Activated naive CD4-positive, alpha-beta T cell treated with anti-CD3 and anti-CD28 coated beads, Interleukin-2, amount 10 ng/mL, durations not matched to agents 7 days and 5 days (primary cell): ENCODE results near the gene SMPD4.
"Not testable (repeated sequence)": the region's sequence is repeated elsewhere in the genome, so short reads cannot be mapped to it uniquely, and the experiment has no call there.

Source experiments
- CTCF ChIA-PET: fragments of 350-600 bp; sonication (Branson Sonifier 250); formaldehyde crosslinking; loops from one replicate; lab custom pipeline; 2021; ENCODE audit warnings: antibody characterized with exemption; lab: Charles Lee
- DNase-seq: peaks from one replicate; pipeline ENCODE4 v3.0.0-alpha.2; 2020
- H3K27ac Mint-ChIP-seq: one replicate; pipeline ENCODE4 v1.8.0; 2021; ENCODE audit warnings: mild to moderate bottlenecking, moderate library complexity, mixed read lengths
- H3K27me3 Mint-ChIP-seq: one replicate; pipeline ENCODE4 v1.8.0; 2021; ENCODE audit warnings: mild to moderate bottlenecking, mixed read lengths
- H3K36me3 Mint-ChIP-seq: one replicate; pipeline ENCODE4 v1.8.0; 2021; ENCODE audit warnings: mixed read lengths
- H3K4me1 Mint-ChIP-seq: one replicate; pipeline ENCODE4 v1.8.0; 2021; ENCODE audit warnings: mixed read lengths
- H3K4me3 Mint-ChIP-seq: one replicate; pipeline ENCODE4 v1.8.0; 2021; ENCODE audit warnings: mild to moderate bottlenecking, moderate library complexity, mixed read lengths
- H3K9me3 Mint-ChIP-seq: one replicate; pipeline ENCODE4 v1.8.0; 2021; ENCODE audit warnings: mixed read lengths

The SMPD4 gene

GRCh38 chr2:130193824-130194223 is 12.4 kb upstream of the SMPD4 start:
- H3K4me1 Mint-ChIP-seq, H3K27me3 Mint-ChIP-seq, H3K27ac Mint-ChIP-seq, CTCF ChIA-PET, DNase-seq, H3K9me3 Mint-ChIP-seq, H3K4me3 Mint-ChIP-seq: not testable (repeated sequence)
- H3K36me3 Mint-ChIP-seq, result peaks cover 11% of the 10 kb centered on the region

GRCh38 chr2:130192451-130192850 is 11.0 kb upstream of the SMPD4 start:
- CTCF ChIA-PET, H3K27me3 Mint-ChIP-seq, H3K9me3 Mint-ChIP-seq, H3K4me1 Mint-ChIP-seq, DNase-seq, H3K4me3 Mint-ChIP-seq: not testable (repeated sequence)
- peak overlapping the region; percentile 39 for H3K27ac Mint-ChIP-seq
- H3K36me3 Mint-ChIP-seq, result peaks cover 13% of the 10 kb centered on the region

DNA sequence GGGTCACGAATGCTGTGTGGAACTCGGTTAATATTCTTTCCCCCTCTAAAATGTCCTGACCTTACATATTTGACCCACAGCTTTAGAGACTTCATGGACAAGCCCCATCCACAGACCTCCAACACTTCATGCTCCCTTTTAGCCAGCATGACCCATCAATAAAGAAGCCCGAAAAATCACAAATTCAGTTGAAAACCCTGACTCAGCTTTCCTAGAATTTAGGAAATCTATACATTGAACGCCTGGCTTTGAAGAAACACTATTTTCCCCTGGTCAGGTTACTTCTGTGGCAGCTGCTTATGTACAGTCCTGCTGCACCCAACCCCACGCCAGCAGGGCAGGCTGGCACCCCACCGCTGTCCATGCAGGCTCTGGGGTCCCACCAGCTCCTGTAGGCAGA is 9.9 kb upstream of the SMPD4 start:
- H3K4me1 Mint-ChIP-seq, DNase-seq, H3K9me3 Mint-ChIP-seq, H3K27me3 Mint-ChIP-seq, CTCF ChIA-PET, H3K4me3 Mint-ChIP-seq: not testable (repeated sequence)
- H3K27ac Mint-ChIP-seq, result peak overlapping the region; percentile 68
- H3K36me3 Mint-ChIP-seq, result peaks cover 13% of the 10 kb centered on the region

GRCh38 chr2:130190237-130190636 is 8.8 kb upstream of the SMPD4 start:
- Mint-ChIP-seq H3K4me1 (peaks cover 11% of the 10 kb centered on the region), H3K27ac (no peak overlapping the region), H3K4me3 (no peak overlapping the region), H3K9me3 (no peaks in the 10 kb centered on the region), H3K27me3 (no peaks in the 10 kb centered on the region), H3K36me3 (peaks cover 13% of the 10 kb centered on the region)
- CTCF ChIA-PET, result no interaction called here
- DNase-seq, result no peak

DNA sequence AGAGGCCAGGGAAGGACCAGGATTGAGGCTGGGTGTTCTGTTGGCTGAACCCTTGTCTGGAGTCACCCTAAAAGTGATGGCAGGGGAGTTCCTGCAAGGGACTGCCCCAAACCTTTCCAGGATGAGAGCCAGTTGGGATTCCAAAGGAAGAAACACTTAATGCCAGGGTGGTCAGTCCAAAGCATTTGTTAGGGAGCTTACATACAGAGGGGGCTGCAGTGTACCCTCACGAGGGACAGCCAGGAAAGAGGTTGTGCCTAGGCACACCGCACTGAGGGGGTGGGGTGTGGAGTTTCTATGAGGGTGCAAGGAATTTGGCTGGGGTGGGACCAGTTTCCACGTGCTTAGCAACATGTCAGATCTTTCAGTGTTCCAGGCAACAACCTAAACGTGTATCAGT is 7.6 kb upstream of the SMPD4 start:
- Mint-ChIP-seq H3K36me3 (peaks cover 15% of the 10 kb centered on the region), H3K4me1 (peaks cover 17% of the 10 kb centered on the region)
- DNase-seq, H3K27me3 Mint-ChIP-seq, H3K27ac Mint-ChIP-seq, CTCF ChIA-PET, H3K4me3 Mint-ChIP-seq, H3K9me3 Mint-ChIP-seq: not testable (repeated sequence)

DNA sequence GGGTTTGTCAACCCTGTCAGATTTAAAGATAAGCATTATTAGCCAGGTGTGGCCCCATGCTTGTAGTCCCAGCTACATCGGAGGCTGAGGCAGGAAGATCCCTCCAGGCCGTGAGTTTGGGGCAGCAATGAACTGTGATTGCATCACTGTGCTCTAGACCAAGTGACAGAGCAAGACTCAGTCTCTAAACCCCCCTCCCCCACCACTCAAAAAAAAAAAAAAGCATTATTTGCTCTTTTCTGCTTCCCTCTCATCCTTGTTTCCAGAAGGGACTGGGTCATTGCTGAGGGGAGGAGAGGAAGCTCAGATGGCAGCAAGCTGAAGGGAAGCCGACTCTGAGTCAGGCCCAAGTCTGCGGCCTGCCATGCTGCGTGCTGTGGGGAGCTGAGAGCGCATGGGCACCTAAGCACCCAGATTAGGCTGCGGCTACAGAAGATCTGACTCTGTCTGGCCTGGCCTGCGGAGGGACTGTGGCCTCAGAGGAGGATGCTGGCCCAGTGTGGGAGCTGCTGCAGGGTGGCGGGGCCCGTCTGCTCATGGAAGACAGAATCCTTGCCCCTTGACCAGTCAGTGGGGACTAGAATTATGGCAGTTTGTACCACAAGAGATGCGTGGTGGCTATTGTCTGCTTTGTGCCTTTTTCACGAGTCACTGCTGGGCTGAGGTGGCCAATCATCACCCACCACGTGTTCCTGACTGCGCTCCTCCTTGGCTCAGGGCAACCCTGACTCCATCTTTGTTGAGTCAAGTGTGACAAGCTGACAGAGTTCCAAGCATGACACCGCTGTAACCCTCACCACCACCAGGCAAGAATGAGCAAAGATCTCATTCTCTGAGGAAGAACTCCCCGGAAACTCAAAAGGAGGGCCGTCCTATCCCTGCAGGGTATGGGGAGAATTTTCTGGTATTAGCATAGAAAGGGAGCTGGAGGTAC is 6.7 kb upstream of the SMPD4 start:
- H3K27me3 Mint-ChIP-seq, DNase-seq, H3K27ac Mint-ChIP-seq, H3K4me3 Mint-ChIP-seq, H3K9me3 Mint-ChIP-seq, CTCF ChIA-PET: not testable (repeated sequence)
- Mint-ChIP-seq H3K4me1 (peaks cover 24% of the 10 kb centered on the region), H3K36me3 (peaks cover 18% of the 10 kb centered on the region)

DNA sequence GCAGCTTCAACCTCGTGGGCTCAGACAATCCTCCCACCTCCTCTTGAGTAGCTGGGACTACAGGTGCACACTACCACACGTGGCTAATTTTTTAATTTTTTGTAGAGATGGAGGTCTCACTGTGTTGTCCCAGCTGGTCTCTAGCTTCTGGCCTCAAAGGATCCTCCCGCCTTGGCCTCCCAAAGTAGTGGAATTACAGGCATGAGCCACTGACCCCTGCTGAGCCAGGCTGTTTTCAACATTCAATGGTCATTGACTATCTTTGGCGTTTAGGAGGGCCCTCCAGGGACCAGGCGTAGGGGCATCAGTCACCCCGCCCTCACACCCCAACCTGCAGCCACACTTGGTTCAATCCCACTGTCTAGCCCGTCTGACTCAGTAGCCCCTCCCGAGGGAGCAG is 5.9 kb upstream of the SMPD4 start:
- H3K36me3 Mint-ChIP-seq, result peaks cover 15% of the 10 kb centered on the region
- H3K27me3 Mint-ChIP-seq, result no peaks in the 10 kb centered on the region
- no peak overlapping the region for H3K27ac Mint-ChIP-seq
- DNase-seq, result no peak
- no peaks in the 10 kb centered on the region for H3K9me3 Mint-ChIP-seq
- H3K4me3 Mint-ChIP-seq, result no peak overlapping the region
- CTCF ChIA-PET, result no interaction called here
- H3K4me1 Mint-ChIP-seq, result peaks cover 25% of the 10 kb centered on the region

DNA sequence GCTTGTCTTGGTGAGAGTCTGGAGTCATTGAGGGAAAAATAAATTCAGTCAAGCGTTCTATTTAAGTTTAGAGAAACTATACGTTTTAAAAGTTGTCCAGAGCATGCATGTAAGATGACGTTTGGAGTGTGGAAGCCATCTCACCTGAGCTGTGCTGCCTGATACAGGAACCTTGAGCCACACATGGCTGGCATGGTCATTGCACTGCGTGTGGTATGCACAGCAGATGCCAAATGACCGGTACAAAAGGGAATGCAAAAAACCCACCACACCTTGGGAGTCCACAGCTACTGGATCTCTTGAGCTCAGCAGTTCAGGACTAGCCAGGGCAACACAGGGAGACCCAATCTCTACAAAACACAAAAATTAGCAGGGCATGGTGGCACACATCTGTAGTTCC is 5.0 kb upstream of the SMPD4 start:
- CTCF ChIA-PET, result no interaction called here
- Mint-ChIP-seq H3K36me3 (peaks cover 10% of the 10 kb centered on the region), H3K4me1 (peaks cover 23% of the 10 kb centered on the region), H3K27me3 (no peaks in the 10 kb centered on the region), H3K4me3 (no peak overlapping the region), H3K9me3 (no peaks in the 10 kb centered on the region), H3K27ac (no peak overlapping the region)
- no peak for DNase-seq

GRCh38 chr2:130185896-130186295 is 4.5 kb upstream of the SMPD4 start:
- no peak overlapping the region for H3K27ac Mint-ChIP-seq
- CTCF ChIA-PET, result no interaction called here
- peaks cover 8% of the 10 kb centered on the region for H3K36me3 Mint-ChIP-seq

DNA sequence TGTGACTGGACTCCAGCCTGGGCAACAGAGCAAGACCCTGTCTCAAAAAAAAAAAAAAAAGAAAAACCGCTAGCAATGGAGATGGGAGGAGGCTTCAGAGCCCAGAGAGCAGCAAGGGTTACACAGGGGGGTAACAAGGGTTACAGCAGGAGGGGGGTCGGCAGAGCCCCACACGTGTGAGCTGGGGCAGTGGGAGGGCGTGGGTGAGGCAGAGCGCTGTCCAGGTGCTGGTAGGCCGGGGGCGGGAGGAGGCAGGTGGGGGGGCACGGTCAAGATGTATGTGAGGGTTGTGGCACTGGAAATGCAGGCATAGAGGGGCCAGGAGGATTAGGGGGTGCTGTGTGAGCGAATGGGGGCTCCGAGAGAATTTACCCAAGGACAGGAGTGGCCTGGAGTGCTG is 4.0 kb upstream of the SMPD4 start:
- Mint-ChIP-seq H3K4me1 (peaks cover 27% of the 10 kb centered on the region), H3K4me3 (no peak overlapping the region), H3K27ac (no peak overlapping the region), H3K27me3 (no peaks in the 10 kb centered on the region), H3K36me3 (peaks cover 8% of the 10 kb centered on the region), H3K9me3 (no peaks in the 10 kb centered on the region)
- DNase-seq, result no peak
- CTCF ChIA-PET, result no interaction called here

More at GRCh38 chr2:130185896-130186295, 4.5 kb upstream of the SMPD4 start:
- no peak for DNase-seq
- Mint-ChIP-seq H3K4me1 (peaks cover 23% of the 10 kb centered on the region), H3K27me3 (no peaks in the 10 kb centered on the region), H3K9me3 (no peaks in the 10 kb centered on the region), H3K4me3 (no peak overlapping the region)

- no peaks in the 10 kb centered on the region for H3K9me3 Mint-ChIP-seq
- H3K4me3 Mint-ChIP-seq, result peak overlapping the region; percentile 76
- DNase-seq, result no peak
- no peaks in the 10 kb centered on the region for H3K27me3 Mint-ChIP-seq
- CTCF ChIA-PET, result no interaction called here
- H3K4me1 Mint-ChIP-seq, result peaks cover 36% of the 10 kb centered on the region
- peak overlapping the region; percentile 85 for H3K27ac Mint-ChIP-seq
- peaks cover 8% of the 10 kb centered on the region for H3K36me3 Mint-ChIP-seq
These were observed 2.3 kb upstream of the SMPD4 start for GRCh38 chr2:130183512-130184373.

GRCh38 chr2:130182826-130183511 is 1.6 kb upstream of the SMPD4 start:
- not testable (repeated sequence) for DNase-seq, H3K27me3 Mint-ChIP-seq, H3K9me3 Mint-ChIP-seq
- CTCF ChIA-PET, result interaction anchor here (0.8 kb wide), 1 partner anchor 150 kb away, joined by 3 read pairs; no protein-coding TSS in a partner anchor
- Mint-ChIP-seq H3K4me1 (peaks cover 39% of the 10 kb centered on the region), H3K27ac (peak overlapping the region; percentile 85), H3K4me3 (peak overlapping the region; percentile 76), H3K36me3 (peaks cover 10% of the 10 kb centered on the region)

- H3K27ac Mint-ChIP-seq, result peak within 1 kb of the TSS; percentile 97
- CTCF ChIA-PET, result interaction anchor here (0.8 to 1.6 kb wide), 3 partner anchors 12 to 161 kb away, joined by 3 to 6 read pairs (median 4); partner anchors contain the start of gene IMP4
- H3K4me1 Mint-ChIP-seq, result peaks cover 42% of the 10 kb centered on the region
- H3K36me3 Mint-ChIP-seq, result peaks cover 11% of the 10 kb centered on the region
- H3K27me3 Mint-ChIP-seq, H3K9me3 Mint-ChIP-seq: not testable (repeated sequence)
- H3K4me3 Mint-ChIP-seq, result peak within 1 kb of the TSS; percentile 92
- DNase-seq, result peak; percentile 93
These were observed 679 bp upstream of the SMPD4 start, which contains the start of gene MZT2B for GRCh38 chr2:130181880-130182682. Gene MZT2B, plus strand, starts transcription at chr2:130182262. Its CDS starts 21 bp downstream, at chr2:130182283.
